ENCODE results near the gene FLVCR2.

GRCh38 chr14:75685910-75686309, 107.5 kb downstream of the FLVCR2 start:
- no peak for TF ChIP-seq BHLHE40 (IDR thresholded peaks at IDR 0.05; ENCODE audit: borderline replicate concordance)
- no peak for TF ChIP-seq L3MBTL2 (conservative IDR thresholded peaks at IDR 0.05)
- no peak for TF ChIP-seq SP1 (IDR thresholded peaks at IDR 0.05)
- TF ChIP-seq ARNT (IDR thresholded peaks at IDR 0.05): no peak
- no peak for TF ChIP-seq NFRKB (IDR thresholded peaks at IDR 0.05)
- no peak for TF ChIP-seq LEF1 (IDR thresholded peaks at IDR 0.05; ENCODE audit: borderline replicate concordance)
- no peak for TF ChIP-seq ZNF384 (IDR thresholded peaks at IDR 0.05)
- no peak for TF ChIP-seq ELF4 (IDR thresholded peaks at IDR 0.05)
- TF ChIP-seq HDGF (IDR thresholded peaks at IDR 0.05; ENCODE audit: borderline replicate concordance): no peak
- no peak for TF ChIP-seq FOXK2 (IDR thresholded peaks at IDR 0.05)
- no peak for TF ChIP-seq TARDBP (IDR thresholded peaks at IDR 0.05)
- no peak for TF ChIP-seq CTBP1 (IDR thresholded peaks at IDR 0.05; ENCODE audit: borderline replicate concordance)
- TF ChIP-seq PKNOX1 (IDR thresholded peaks at IDR 0.05): no peak

Data from HEK293T (cell line).